Measurements from ENCODE around the gene SLC35F4.

The SLC35F4 gene

GRCh38 chr14:57848353-57848752, 17.5 kb downstream of the SLC35F4 start:
- DNase-seq (ENCODE audit: low spot score): no peak

- no peak for DNase-seq (ENCODE audit: low spot score)
Observed at GRCh38 chr14:57847706-57848105, 18.2 kb downstream of the SLC35F4 start.

GRCh38 chr14:57847096-57847495, 18.8 kb downstream of the SLC35F4 start:
- no peak for DNase-seq (ENCODE audit: low spot score)

DNA sequence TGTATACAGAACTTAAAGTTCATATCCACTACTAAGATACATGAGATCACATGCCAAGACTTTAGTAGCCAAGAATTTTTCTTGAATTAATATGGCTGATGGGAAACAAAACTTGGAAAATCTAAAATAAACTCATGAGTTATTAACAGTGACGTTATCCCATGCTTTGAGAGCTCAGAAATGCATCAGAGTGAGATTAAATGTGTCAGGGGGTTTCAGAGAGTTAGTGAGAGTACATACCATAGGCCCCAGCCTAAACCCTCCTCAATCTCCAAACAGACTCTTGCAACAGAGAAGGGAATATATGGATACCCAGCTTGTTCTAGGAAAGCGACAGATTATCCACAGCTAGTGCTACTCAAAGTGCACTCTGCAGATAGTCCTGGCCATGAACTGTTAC, 19.3 kb downstream of the SLC35F4 start:
- no peak for DNase-seq (ENCODE audit: low spot score)

- no peak for DNase-seq (ENCODE audit: low spot score)
Observed at GRCh38 chr14:57845802-57846531, 19.9 kb downstream of the SLC35F4 start.

- no peak for DNase-seq (ENCODE audit: low spot score)
Observed at GRCh38 chr14:57845316-57845715, 20.6 kb downstream of the SLC35F4 start.

- DNase-seq (ENCODE audit: low spot score): no peak
Observed at GRCh38 chr14:57837267-57837666, 28.6 kb downstream of the SLC35F4 start.

- DNase-seq (ENCODE audit: low spot score): no peak
Observed at GRCh38 chr14:57835766-57836165, 30.1 kb downstream of the SLC35F4 start.

- DNase-seq (ENCODE audit: low spot score): no peak
Observed at GRCh38 chr14:57834961-57835360, 30.9 kb downstream of the SLC35F4 start.

- DNase-seq (ENCODE audit: low spot score): no peak
Observed at GRCh38 chr14:57834001-57834598, 31.8 kb downstream of the SLC35F4 start.

DNA sequence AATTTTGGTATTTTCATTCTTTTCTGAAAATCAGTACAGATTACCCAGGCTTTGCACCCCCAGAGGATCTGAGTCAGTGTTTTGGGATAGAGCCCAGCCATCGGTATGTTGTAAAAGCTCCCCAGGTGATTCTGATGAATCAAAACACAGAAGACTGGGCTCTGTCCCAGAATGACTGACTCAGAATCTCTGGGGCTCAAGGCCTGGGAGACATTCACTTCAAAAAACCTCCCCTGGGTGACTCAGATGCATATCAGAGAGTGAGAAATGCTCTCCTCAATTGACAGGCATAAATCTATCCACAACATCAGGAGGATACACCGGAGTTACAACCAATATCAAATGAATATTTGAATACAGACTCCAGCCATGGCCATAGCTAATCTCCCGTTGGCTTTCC, 32.6 kb downstream of the SLC35F4 start:
- peak; percentile 60 for DNase-seq (ENCODE audit: low spot score)

- no peak for DNase-seq (ENCODE audit: low spot score)
Observed at GRCh38 chr14:57831981-57832380, 33.9 kb downstream of the SLC35F4 start.

DNA sequence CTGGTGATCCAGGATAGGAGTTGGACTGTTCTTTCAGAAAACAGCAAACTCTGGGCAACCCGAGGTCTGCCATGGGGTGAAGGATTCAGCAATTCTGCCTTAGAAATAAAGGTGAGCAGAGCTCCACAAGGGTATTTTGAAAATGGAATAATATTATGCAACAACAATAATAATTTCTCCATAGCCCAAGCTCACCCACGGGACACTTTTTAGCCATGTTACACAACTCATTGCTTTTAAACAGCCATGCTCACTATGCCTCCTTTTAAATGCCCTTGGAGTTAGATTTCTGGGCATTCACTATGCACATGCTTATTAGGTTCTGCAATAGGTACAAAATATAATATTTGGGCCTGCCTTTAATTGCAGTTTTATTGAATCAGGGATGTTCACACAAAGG, 37.2 kb downstream of the SLC35F4 start:
- DNase-seq (ENCODE audit: low spot score): no peak

DNA sequence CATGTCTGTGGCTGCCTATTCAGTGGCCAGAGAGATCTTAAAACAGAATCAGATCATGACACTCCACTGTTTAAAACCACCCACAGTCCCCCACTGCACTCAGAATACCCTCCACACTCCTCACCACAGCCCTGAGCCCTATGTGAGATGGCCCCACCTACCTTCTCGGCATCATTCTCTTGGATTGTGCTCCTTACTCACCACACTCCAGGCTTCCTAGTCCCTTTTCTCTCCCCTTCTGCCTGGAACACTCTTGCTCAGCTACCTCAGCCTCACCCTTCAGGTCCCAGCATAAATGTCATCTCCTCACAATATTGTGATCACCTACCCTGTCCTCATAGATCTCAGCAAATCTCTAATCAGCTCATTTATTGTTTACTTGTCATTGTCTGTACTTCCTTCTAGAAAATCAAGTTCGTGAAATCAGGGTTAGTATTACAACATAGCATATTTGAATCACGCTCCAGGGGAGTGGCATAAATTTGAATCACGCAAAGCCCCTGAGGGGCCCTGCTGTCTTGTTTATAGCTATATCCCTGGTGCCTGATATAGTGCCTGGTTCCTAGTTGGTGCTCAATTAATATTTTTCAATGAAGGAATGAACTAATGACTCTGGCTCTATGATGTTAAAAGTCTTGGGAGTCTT, 42.8 kb downstream of the SLC35F4 start:
- no peak for DNase-seq (ENCODE audit: low spot score)

GRCh38 chr14:57822081-57822480, 43.8 kb downstream of the SLC35F4 start:
- DNase-seq (ENCODE audit: low spot score): no peak

DNA sequence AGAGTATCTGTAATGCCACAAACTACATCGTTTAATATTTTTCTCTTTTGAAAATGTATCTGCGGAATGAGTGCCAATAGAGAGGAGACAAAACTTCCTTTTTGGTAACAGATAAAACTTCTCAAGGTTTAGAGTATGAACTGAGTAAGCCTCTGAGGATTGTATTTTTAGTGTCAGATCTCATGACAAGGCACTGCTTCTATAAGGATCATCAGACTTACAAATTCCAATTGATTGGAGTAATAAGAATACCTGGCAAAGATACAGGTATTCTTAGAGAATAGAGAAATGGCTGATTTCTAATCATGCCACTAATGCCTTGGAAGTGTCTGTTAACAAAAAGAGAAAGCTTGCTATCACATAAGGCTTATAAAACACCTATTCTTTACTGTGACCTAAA, 45.3 kb downstream of the SLC35F4 start:
- no peak for DNase-seq (ENCODE audit: low spot score)

- DNase-seq (ENCODE audit: low spot score): no peak
Observed at GRCh38 chr14:57818511-57818910, 47.4 kb downstream of the SLC35F4 start.

DNA sequence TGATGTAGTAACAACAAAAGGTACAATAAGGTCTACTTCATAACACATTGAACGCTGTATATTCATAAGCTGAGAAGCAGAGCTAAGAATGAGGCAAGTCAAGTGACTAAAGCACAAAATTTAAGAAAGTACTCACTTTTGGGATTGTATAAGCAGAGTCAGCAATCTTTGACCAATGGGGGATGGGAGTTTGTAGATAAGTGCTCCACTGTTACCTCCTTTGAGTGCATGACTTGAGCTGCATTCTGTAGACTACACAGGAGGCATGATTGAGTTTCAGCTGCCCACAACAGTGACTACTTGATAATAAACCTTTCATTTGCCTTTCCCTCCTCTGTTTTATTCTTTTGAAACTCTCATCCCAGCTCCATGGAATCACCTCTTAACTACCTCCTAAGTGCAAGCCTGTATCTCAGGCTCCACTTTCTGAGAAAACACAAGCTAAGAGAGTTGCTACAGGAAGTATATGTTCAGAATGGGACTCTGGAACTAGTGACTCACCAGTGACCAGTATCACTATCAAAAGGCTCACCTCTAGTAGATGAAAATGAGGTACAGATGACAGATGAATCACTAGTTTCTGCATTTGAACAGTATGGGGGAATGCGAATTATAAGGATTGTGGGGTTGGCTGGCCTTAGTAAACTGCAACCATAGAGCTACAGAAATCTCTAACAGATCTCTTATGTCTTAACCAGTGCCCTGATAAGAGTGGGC, 49.2 kb downstream of the SLC35F4 start:
- DNase-seq (ENCODE audit: low spot score): no peak

- no peak for DNase-seq (ENCODE audit: low spot score)
Observed at GRCh38 chr14:57814726-57815125, 51.2 kb downstream of the SLC35F4 start.

GRCh38 chr14:57812741-57813140, 53.2 kb downstream of the SLC35F4 start:
- no peak for DNase-seq (ENCODE audit: low spot score)

DNA sequence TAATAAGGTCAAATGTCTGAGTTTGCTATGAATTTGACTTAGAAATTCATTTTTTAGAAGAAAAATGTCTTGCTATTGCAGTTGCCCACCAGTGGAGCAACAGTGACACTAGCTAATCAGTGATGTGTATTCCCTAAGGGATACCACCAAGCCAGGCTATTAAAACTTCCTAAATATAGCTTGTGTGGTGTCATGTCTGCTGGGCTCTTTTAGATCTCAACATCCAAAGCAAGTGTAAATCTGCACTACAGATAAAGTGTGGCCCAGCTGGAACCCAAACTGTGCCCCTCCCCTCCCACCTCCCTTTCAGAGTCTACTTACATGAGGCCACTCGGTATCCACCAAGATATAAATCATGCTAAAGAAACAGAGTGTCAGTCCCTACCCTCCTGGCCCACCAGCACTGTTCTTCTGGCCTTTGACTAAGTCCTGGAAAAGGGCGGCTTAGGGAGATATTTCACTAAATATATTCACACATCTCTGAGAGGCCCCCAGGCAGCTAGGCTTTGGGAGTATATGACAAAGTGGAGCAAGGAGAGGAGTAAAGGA, 53.8 kb downstream of the SLC35F4 start:
- no peak for DNase-seq (ENCODE audit: low spot score)

- DNase-seq (ENCODE audit: low spot score): no peak
Observed at GRCh38 chr14:57809808-57810207, 56.1 kb downstream of the SLC35F4 start.

- no peak for DNase-seq (ENCODE audit: low spot score)
Observed at GRCh38 chr14:57797160-57797559, 68.7 kb downstream of the SLC35F4 start.

All from AG08396 (cell line).